CMK (cell line): ENCODE measurements around the gene CORO2A.

Experiments used
- DNase-seq: peaks from one replicate; pipeline ENCODE4 v3.0.0-alpha.2; 2010; ENCODE audit warnings: low read depth

The CORO2A gene

GRCh38 chr9:98168153-98168780, 24.2 kb downstream of the CORO2A start:
- no peak for DNase-seq

GRCh38 chr9:98164912-98165311, 27.5 kb downstream of the CORO2A start:
- DNase-seq, result no peak

GRCh38 chr9:98162613-98163012, 29.8 kb downstream of the CORO2A start:
- no peak for DNase-seq

- DNase-seq, result no peak
Measured at GRCh38 chr9:98161851-98162250, 30.6 kb downstream of the CORO2A start.

- DNase-seq, result no peak
Measured at GRCh38 chr9:98159790-98160189, 32.6 kb downstream of the CORO2A start.

- no peak for DNase-seq
Measured at GRCh38 chr9:98159301-98159700, 33.1 kb downstream of the CORO2A start.

- no peak for DNase-seq
Measured at GRCh38 chr9:98158071-98158831, 34.2 kb downstream of the CORO2A start.

- DNase-seq, result no peak
Measured at GRCh38 chr9:98157372-98157771, 35.1 kb downstream of the CORO2A start.

- DNase-seq, result no peak
Measured at GRCh38 chr9:98154678-98155077, 37.8 kb downstream of the CORO2A start.

- DNase-seq, result no peak
Measured at GRCh38 chr9:98152526-98152925, 39.9 kb downstream of the CORO2A start.

- DNase-seq, result no peak
Measured at GRCh38 chr9:98150721-98151120, 41.7 kb downstream of the CORO2A start.

GRCh38 chr9:98150164-98150563, 42.3 kb downstream of the CORO2A start:
- DNase-seq, result no peak

- DNase-seq, result no peak
Measured at GRCh38 chr9:98149422-98149821, 43.0 kb downstream of the CORO2A start.

GRCh38 chr9:98148486-98148885, 44.0 kb downstream of the CORO2A start:
- DNase-seq, result no peak

GRCh38 chr9:98147582-98147981, 44.9 kb downstream of the CORO2A start:
- no peak for DNase-seq

GRCh38 chr9:98146101-98146991, 46.1 kb downstream of the CORO2A start:
- no peak for DNase-seq

GRCh38 chr9:98144631-98145030, 47.8 kb downstream of the CORO2A start:
- no peak for DNase-seq

GRCh38 chr9:98144076-98144475, 48.4 kb downstream of the CORO2A start:
- DNase-seq, result no peak

GRCh38 chr9:98142925-98143481, 49.4 kb downstream of the CORO2A start:
- DNase-seq, result no peak

GRCh38 chr9:98142182-98142907, 50.1 kb downstream of the CORO2A start:
- DNase-seq, result no peak

- no peak for DNase-seq
Measured at GRCh38 chr9:98140503-98140902, 51.9 kb downstream of the CORO2A start.

- DNase-seq, result no peak
Measured at GRCh38 chr9:98136489-98136888, 55.9 kb downstream of the CORO2A start.
